Thymus (tissue), 11 donors: ENCODE measurements around the gene MSL3B.

Source experiments
- DNase-seq, 9 donors: peaks; one replicate each; pipeline ENCODE4 v3.0.0-alpha.2; 2013; ENCODE audit warnings: low spot score in 9 of 9, low read depth in 6 of 9, missing footprints in 1 of 9
- H3K27ac ChIP-seq, 2 donors: one replicate each; pipeline ENCODE4 v1.5.1; 2013; ENCODE audit warnings: control low read depth in 1 of 2, low read depth in 1 of 2, low read length in 1 of 2, mild to moderate bottlenecking in 1 of 2, moderate library complexity in 1 of 2
- H3K27me3 ChIP-seq, 2 donors: one replicate each; pipeline ENCODE4 v1.5.1; 2013; ENCODE audit warnings: low read length in 1 of 2; ENCODE audit not compliant: control insufficient read depth in 2 of 2, insufficient read depth in 1 of 2
- H3K36me3 ChIP-seq, 2 donors: one replicate each; pipeline ENCODE4 v1.5.1; 2013; ENCODE audit warnings: low read length in 1 of 2, mild to moderate bottlenecking in 1 of 2, moderate library complexity in 1 of 2; ENCODE audit not compliant: control insufficient read depth in 2 of 2, insufficient read depth in 2 of 2
- H3K4me1 ChIP-seq, 2 donors: one replicate each; pipeline ENCODE4 v1.5.1; 2013; ENCODE audit warnings: low read length in 2 of 2; ENCODE audit not compliant: control insufficient read depth in 2 of 2, insufficient read depth in 2 of 2
- H3K4me3 ChIP-seq, 2 donors: one replicate each; pipeline ENCODE4 v1.5.1; 2013; ENCODE audit warnings: low read length in 2 of 2, control low read depth in 1 of 2, mild to moderate bottlenecking in 1 of 2
- H3K9me3 ChIP-seq, 2 donors: one replicate each; pipeline ENCODE4 v1.5.1; 2013; ENCODE audit warnings: low read length in 1 of 2, mild to moderate bottlenecking in 1 of 2; ENCODE audit not compliant: control insufficient read depth in 2 of 2, insufficient read depth in 1 of 2
- WGBS: extraction: QIAGEN DNeasy Blood & Tissue Kit; methylation state at CpG from one replicate; pipeline ENCODE4 v1.1.7; 2013; 5-methylcytosine and 5-hydroxymethylcytosine counted together
- donor health status: healthy.

MSL3B gene

GRCh38 chr2:233822781-233823730 is 45.1 kb downstream of the MSL3B start:
- no peaks in the 10 kb centered on the region for H3K27me3 ChIP-seq

GRCh38 chr2:233822101-233822771 is 46.0 kb downstream of the MSL3B start:
- H3K27me3 ChIP-seq: no peaks in the 10 kb centered on the region
- no peaks in the 10 kb centered on the region for H3K4me1 ChIP-seq
- no peaks in the 10 kb centered on the region for H3K9me3 ChIP-seq
- 94% methylated on average over 21 of the region's 21 CpGs for WGBS
- DNase-seq: no peak
- H3K4me3 ChIP-seq: no peak overlapping the region
- H3K36me3 ChIP-seq: no peaks in the 10 kb centered on the region
- H3K27ac ChIP-seq: no peak overlapping the region

More at GRCh38 chr2:233822781-233823730, 45.1 kb downstream of the MSL3B start:
- no peak for DNase-seq
- H3K36me3 ChIP-seq: no peaks in the 10 kb centered on the region
- H3K4me1 ChIP-seq: no peaks in the 10 kb centered on the region
- H3K27ac ChIP-seq: no peak overlapping the region
- no peak overlapping the region for H3K4me3 ChIP-seq
- no peaks in the 10 kb centered on the region for H3K9me3 ChIP-seq
- WGBS: 94% methylated on average over 25 of the region's 25 CpGs

- DNase-seq: no peak
- 97% methylated on average over 8 of the region's 8 CpGs for WGBS
- Histone ChIP-seq H3K27me3 (no peaks in the 10 kb centered on the region), H3K27ac (no peak overlapping the region), H3K4me1 (no peaks in the 10 kb centered on the region), H3K9me3 (no peaks in the 10 kb centered on the region), H3K36me3 (no peaks in the 10 kb centered on the region), H3K4me3 (no peak overlapping the region)
Measured at GRCh38 chr2:233821709-233822100, 46.5 kb downstream of the MSL3B start.

- H3K27me3 ChIP-seq: no peaks in the 10 kb centered on the region
- no peak overlapping the region for H3K4me3 ChIP-seq
- 96% methylated on average over 3 of the region's 3 CpGs for whole genome bisulfite sequencing
- H3K36me3 ChIP-seq: no peaks in the 10 kb centered on the region
- no peaks in the 10 kb centered on the region for H3K9me3 ChIP-seq
- no peak for DNase-seq
- no peak overlapping the region for H3K27ac ChIP-seq
- H3K4me1 ChIP-seq: no peaks in the 10 kb centered on the region
Measured at GRCh38 chr2:233821196-233821595, 47.0 kb downstream of the MSL3B start.

- no peaks in the 10 kb centered on the region for H3K4me1 ChIP-seq
- WGBS: 96% methylated on average over 6 of the region's 6 CpGs
- H3K36me3 ChIP-seq: no peaks in the 10 kb centered on the region
- no peaks in the 10 kb centered on the region for H3K9me3 ChIP-seq
- no peaks in the 10 kb centered on the region for H3K27me3 ChIP-seq
- no peak for DNase-seq
- no peak overlapping the region for H3K4me3 ChIP-seq
- H3K27ac ChIP-seq: no peak overlapping the region
Measured at GRCh38 chr2:233820774-233821105, 47.4 kb downstream of the MSL3B start.

GRCh38 chr2:233819884-233820773 is 48.1 kb downstream of the MSL3B start:
- H3K27me3 ChIP-seq: no peaks in the 10 kb centered on the region
- no peaks in the 10 kb centered on the region for H3K4me1 ChIP-seq
- 91% methylated on average over 18 of the region's 18 CpGs for WGBS
- H3K4me3 ChIP-seq: no peak overlapping the region
- H3K36me3 ChIP-seq: no peaks in the 10 kb centered on the region
- H3K27ac ChIP-seq: no peak overlapping the region
- DNase-seq: no peak
- H3K9me3 ChIP-seq: no peaks in the 10 kb centered on the region

GRCh38 chr2:233818639-233819621 is 49.3 kb downstream of the MSL3B start:
- Histone ChIP-seq H3K4me1 (no peaks in the 10 kb centered on the region), H3K27me3 (peaks cover 0 to 3% of the 10 kb centered on the region in 2 donors), H3K9me3 (no peaks in the 10 kb centered on the region), H3K36me3 (no peaks in the 10 kb centered on the region), H3K27ac (no peak overlapping the region), H3K4me3 (no peak overlapping the region)
- 87% methylated on average over 17 of the region's 17 CpGs for WGBS
- DNase-seq: no peak

- Histone ChIP-seq H3K36me3 (no peaks in the 10 kb centered on the region), H3K27ac (no peak overlapping the region), H3K4me3 (no peak overlapping the region), H3K27me3 (peaks cover 0 to 3% of the 10 kb centered on the region in 2 donors), H3K9me3 (no peaks in the 10 kb centered on the region), H3K4me1 (no peaks in the 10 kb centered on the region)
- WGBS: 97% methylated on average over 11 of the region's 11 CpGs
- DNase-seq: no peak
Measured at GRCh38 chr2:233817995-233818638, 50.1 kb downstream of the MSL3B start.
